ENCODE measurements around the gene MAP7D1. TPM values are rescaled to one million over a fixed set of nuclear protein-coding genes. Genes with fewer than 3 reads are reported as not detected.
A peak's percentile ranks its signal among the peaks of the same experiment; 100 is the strongest.

Gene MAP7D1
- total and polyA plus RNA-seq, 2 of the 13 experiments (the other 11 are each of a cell fraction or from before 2014, with no cell fraction given), result 5.6 to 7.2 TPM

GRCh38 chr1:36187800-36188593 lies 32.0 kb downstream of the MAP7D1 start (continued):
- TF ChIP-seq NFAT5 (CRISPR knock-in tag; IDR thresholded peaks at IDR 0.05), result no peak
- TF ChIP-seq ZNF780A (CRISPR knock-in tag; IDR thresholded peaks at IDR 0.05), result no peak
- 0 out of 2 replicates have a peak, but pooled peaks have one; percentile 49 for TF ChIP-seq GATAD1 (CRISPR knock-in tag; IDR thresholded peaks at IDR 0.05)
- no peak for TF ChIP-seq FOXA1 (IDR thresholded peaks at IDR 0.05)
- TF ChIP-seq FOXA1 (CRISPR knock-in tag; IDR thresholded peaks at IDR 0.05), result 0 out of 2 replicates have a peak, but pooled peaks have one; percentile 17
- no peak for TF ChIP-seq CHD4 (IDR thresholded peaks at IDR 0.05; ENCODE audit: borderline replicate concordance, low read length)
- TF ChIP-seq ZNF574 (CRISPR knock-in tag; IDR thresholded peaks at IDR 0.05), result peak; percentile 68; the same call in 1 of the 2 replicates
- no peak for TF ChIP-seq TRIM24 (CRISPR knock-in tag; IDR thresholded peaks at IDR 0.05)
- TF ChIP-seq TRIM22 (IDR thresholded peaks at IDR 0.05), result no peak
- TF ChIP-seq KDM6A (CRISPR knock-in tag; IDR thresholded peaks at IDR 0.05; ENCODE audit: low read depth), result no peak
- TF ChIP-seq PRDM4 (CRISPR knock-in tag; IDR thresholded peaks at IDR 0.05; ENCODE audit: borderline replicate concordance), result no peak
- no peak for TF ChIP-seq PAX8 (CRISPR knock-in tag; IDR thresholded peaks at IDR 0.05; ENCODE audit: borderline replicate concordance)
- TF ChIP-seq SNRNP70 (IDR thresholded peaks at IDR 0.05; ENCODE audit: low read depth, low read length), result no peak
- no peak for TF ChIP-seq ZKSCAN5 (CRISPR knock-in tag; IDR thresholded peaks at IDR 0.05)
- no peak for TF ChIP-seq TCF12 (IDR thresholded peaks at IDR 0.05)
- no peak for TF ChIP-seq TCF12 (CRISPR knock-in tag; IDR thresholded peaks at IDR 0.05)
